HCT116 (cell line): ENCODE results near the gene POC1B. TPM values are rescaled to one million over a fixed set of nuclear protein-coding genes. Genes with fewer than 3 reads are reported as not detected.

Experiments
- ATAC-seq: fragments of 200-7000 bp; cut with Tn5 transposase; 2 replicates; pipeline ENCODE4 v1.9.1; 2020; ENCODE audit warnings: mild to moderate bottlenecking, moderate library complexity
- BruUV-seq: library from RNA; stranded (reverse); fragments of 400-500 nt; replicated peaks from 2 replicates; lab custom pipeline; 2021; lab: Mats Ljungman, UMichigan
- CTCF ChIA-PET: fragments of 300-600 bp; sonication (Branson Sonifier 250); formaldehyde crosslinking; loops from one replicate; lab custom pipeline; 2021; ENCODE audit warnings: antibody characterized with exemption; lab: Charles Lee
- POLR2A ChIA-PET: fragments of 300-600, 350-600 bp; sonication (Branson Sonifier 250); formaldehyde crosslinking; loops from one replicate; lab custom pipeline; 2021; ENCODE audit warnings: antibody characterized with exemption; lab: Charles Lee
- RAD21 ChIA-PET, 2 experiments: fragments of 300-600 bp; sonication (Branson Sonifier 250); formaldehyde crosslinking; loops; one replicate each; lab custom pipeline; 2023; ENCODE audit warnings: low total read pairs in 2 of 2; ENCODE audit not compliant: uncharacterized antibody in 2 of 2, unreplicated experiment in 2 of 2, low non-redundant PET in 1 of 2; lab: Charles Lee
- DNase-seq: peaks from one replicate; pipeline ENCODE4 v3.0.0-alpha.2; 2010; ENCODE audit warnings: low read depth, low spot score
- H2AFZ ChIP-seq: fragments of 200-600 bp; shearing (Covaris generic), sonication (generic); 2 replicates; pipeline ENCODE4 v1.6.1; 2017; ENCODE audit warnings: low read depth, mixed run types, mixed read lengths, antibody characterized with exemption, low read length; ENCODE audit not compliant: poor library complexity, severe bottlenecking
- H3K27ac ChIP-seq: 2 replicates; pipeline ENCODE4 v1.5.1; 2012; ENCODE audit warnings: low read depth, low read length
- H3K27me3 ChIP-seq: fragments of 200-600 bp; sonication (generic); 2 replicates; pipeline ENCODE4 v1.6.1; 2016; ENCODE audit warnings: mixed run types, low read length, mixed read lengths; ENCODE audit not compliant: insufficient read depth
- H3K36me3 ChIP-seq, 2 experiments: fragments of 200-500 bp in 1 of 2; fragments of 200-600 bp in 1 of 2; sonication (Bioruptor generic) in 1 of 2; sonication (generic) in 1 of 2; 2 replicates each; pipeline versions ENCODE4 v1.5.1 to v1.6.1; 2014 to 2016; ENCODE audit warnings: low read length in 2 of 2, inconsistent platforms in 1 of 2, mixed read lengths in 1 of 2, mixed run types in 1 of 2; ENCODE audit not compliant: insufficient read depth in 2 of 2, control insufficient read depth in 1 of 2
- H3K4me1 ChIP-seq, 2 experiments: fragments of 200-600 bp in 1 of 2; sonication (generic) in 1 of 2; 2 replicates each; pipeline versions ENCODE4 v1.5.1 to v1.6.1; 2012 to 2017; ENCODE audit warnings: low read length in 2 of 2, inconsistent platforms in 1 of 2, mild to moderate bottlenecking in 1 of 2, mixed read lengths in 1 of 2, mixed run types in 1 of 2, moderate library complexity in 1 of 2; ENCODE audit not compliant: insufficient read depth in 2 of 2, control insufficient read depth in 1 of 2
- H3K4me2 ChIP-seq: fragments of 200-600 bp; sonication (generic); 2 replicates; pipeline ENCODE4 v1.6.1; 2017; ENCODE audit warnings: mixed run types, low read length, mixed read lengths
- H3K4me3 ChIP-seq, 2 experiments: fragments of 200-600 bp in 1 of 2; sonication (generic) in 1 of 2; replicated peaks in 1 of 2; 2 replicates each; pipeline ENCODE4 v1.5.1; 2011 to 2016; ENCODE audit warnings: low read length in 2 of 2, control low read depth in 1 of 2, low read depth in 1 of 2, mild to moderate bottlenecking in 1 of 2, mixed read lengths in 1 of 2, mixed run types in 1 of 2
- H3K79me2 ChIP-seq: fragments of 200-600 bp; sonication (generic); 2 replicates; pipeline ENCODE4 v1.6.1; 2017; ENCODE audit warnings: mild to moderate bottlenecking, mixed run types, low read length, moderate library complexity, mixed read lengths; ENCODE audit not compliant: insufficient read depth
- H3K9ac ChIP-seq: fragments of 200-600 bp; sonication (generic); 2 replicates; pipeline ENCODE4 v1.6.1; 2016; ENCODE audit warnings: low read length, mixed read lengths
- H3K9me2 ChIP-seq: fragments of 200-600 bp; sonication (generic), shearing (Covaris generic); 2 replicates; pipeline ENCODE4 v1.6.1; 2017; ENCODE audit warnings: mixed run types, mild to moderate bottlenecking, moderate library complexity; ENCODE audit not compliant: insufficient read depth
- H3K9me3 ChIP-seq, 2 experiments: fragments of 200-500 bp in 1 of 2; fragments of 200-600 bp in 1 of 2; sonication (Bioruptor generic) in 1 of 2; sonication (generic) in 1 of 2; 2 replicates each; pipeline ENCODE4 v1.6.1; 2014 to 2017; ENCODE audit warnings: low read length in 2 of 2, mixed read lengths in 2 of 2, inconsistent platforms in 1 of 2, low read depth in 1 of 2, mild to moderate bottlenecking in 1 of 2, mixed run types in 1 of 2, moderate library complexity in 1 of 2; ENCODE audit not compliant: control insufficient read depth in 1 of 2, insufficient read depth in 1 of 2
- H4K20me1 ChIP-seq: fragments of 200-600 bp; sonication (generic), shearing (Covaris generic); 2 replicates; pipeline ENCODE4 v1.6.1; 2017; ENCODE audit warnings: mixed run types, mild to moderate bottlenecking, moderate library complexity; ENCODE audit not compliant: insufficient read depth
- ATF3 ChIP-seq: IDR thresholded peaks from 2 replicates; pipeline ENCODE4 v1.6.1; 2012
- CBX3 ChIP-seq: IDR thresholded peaks from 2 replicates; pipeline ENCODE4 v1.6.1; 2012; ENCODE audit warnings: low read depth
- CEBPB ChIP-seq: IDR thresholded peaks from 2 replicates; pipeline ENCODE4 v1.6.1; 2012; ENCODE audit warnings: low read depth
- EGR1 ChIP-seq: IDR thresholded peaks from 2 replicates; pipeline ENCODE4 v1.6.1; 2012; ENCODE audit warnings: low read depth
- ELF1 ChIP-seq: IDR thresholded peaks from 2 replicates; pipeline ENCODE4 v1.6.1; 2012; ENCODE audit warnings: low read depth, borderline replicate concordance
- EZH2phosphoT487 ChIP-seq: fragments of 200-600 bp; IDR thresholded peaks from 2 replicates; pipeline ENCODE4 v1.6.1; 2018; ENCODE audit warnings: antibody characterized with exemption, borderline replicate concordance
- FOSL1 ChIP-seq: IDR thresholded peaks from 2 replicates; pipeline ENCODE4 v1.6.1; 2012; ENCODE audit warnings: low read depth
- MAX ChIP-seq: IDR thresholded peaks from 2 replicates; pipeline ENCODE4 v1.6.1; 2012
- POLR2A ChIP-seq: IDR thresholded peaks from 2 replicates; pipeline ENCODE4 v1.7.0; 2011; ENCODE audit warnings: borderline replicate concordance; ENCODE audit not compliant: insufficient read depth, insufficient read length; ENCODE audit errors: extremely low read depth
- POLR2AphosphoS5 ChIP-seq: IDR thresholded peaks from 2 replicates; pipeline ENCODE4 v1.6.1; 2011; ENCODE audit warnings: mild to moderate bottlenecking, low read depth, low read length, moderate library complexity
- RAD21 ChIP-seq: IDR thresholded peaks from 2 replicates; pipeline ENCODE4 v1.6.1; 2012; ENCODE audit warnings: low read depth, mild to moderate bottlenecking
- REST ChIP-seq: IDR thresholded peaks from 2 replicates; pipeline ENCODE4 v1.6.1; 2012; ENCODE audit warnings: low read depth
- SIN3A ChIP-seq: IDR thresholded peaks from 2 replicates; pipeline ENCODE4 v1.6.1; 2012; ENCODE audit warnings: low read depth
- YY1 ChIP-seq: IDR thresholded peaks from 2 replicates; pipeline ENCODE4 v1.6.1; 2011; ENCODE audit warnings: low read length, low read depth, moderate library complexity, mild to moderate bottlenecking; ENCODE audit not compliant: insufficient replicate concordance; ENCODE audit errors: extremely low read depth
- ZBTB33 ChIP-seq: IDR thresholded peaks from 2 replicates; pipeline ENCODE4 v1.6.1; 2011; ENCODE audit warnings: mild to moderate bottlenecking, low read length, moderate library complexity; ENCODE audit not compliant: insufficient replicate concordance; ENCODE audit errors: extremely low read depth
- ZNF274 ChIP-seq: fragments of 200-500 bp; sonication (Bioruptor generic); IDR thresholded peaks from 2 replicates; pipeline ENCODE4 v1.6.1; 2014; ENCODE audit warnings: mild to moderate bottlenecking, low read depth, low read length, inconsistent platforms
- intact Hi-C: fragments of 100-400 bp; cut with micrococcal nuclease; formaldehyde crosslinking; loops from 2 replicates; pipeline ENCODE4 v1.10.0; 2022
- total RNA-seq: library from RNA; stranded (reverse); gene quantifications from one replicate; pipeline ENCODE4 v1.2.1, GENCODE V29; 2021; ENCODE audit not compliant: unreplicated experiment

Gene POC1B
- total RNA-seq, 1 experiment from 2014 or later = 14.3 TPM

- Histone ChIP-seq H3K9ac (no peak overlapping the region), H3K9me3 (no peaks in the 10 kb centered on the region), H3K27ac (no peak overlapping the region), H4K20me1 (no peaks in the 10 kb centered on the region), H3K4me2 (no peak overlapping the region), H3K9me2 (no peaks in the 10 kb centered on the region), H2AFZ (no peak overlapping the region), H3K4me3 (no peak overlapping the region)
- ChIA-PET RAD21 (no interaction called here), CTCF (no interaction called here), POLR2A (no interaction called here)
- DNase-seq (no peak), ATAC-seq (no peak)
- BruUV-seq = no TSS peak
- intact Hi-C loops = no loop called here
- TF ChIP-seq ATF3 (no peak), MAX (no peak), ZBTB33 (no peak), EZH2phosphoT487 (no peak), ELF1 (no peak), CEBPB (no peak), REST (no peak), FOSL1 (no peak), POLR2A (no peak), EGR1 (no peak), YY1 (no peak), CBX3 (no peak), POLR2AphosphoS5 (no peak), RAD21 (no peak), SIN3A (no peak), ZNF274 (no peak)
- TF ChIP-seq, all 23 proteins: peak for 0
- Histone ChIP-seq H3K27me3 (no peaks in the 10 kb centered on the region), H3K4me1 (peaks cover 0 to 3% of the 10 kb centered on the region in 2 experiments; a peak in 1 of 4 replicates), H3K79me2 (no peaks in the 10 kb centered on the region), H3K36me3 (no peaks in the 10 kb centered on the region)
Measured at GRCh38 chr12:89391726-89392336, 134.0 kb downstream of the POC1B start.
